Measurements from ENCODE around the gene EXT2.

Gene EXT2

GRCh38 chr11:44095506-44096359 is at the start of gene EXT2:
Gene EXT2 (plus strand): TSS chr11:44095678. CDS start chr11:44107713, 12,035 bp downstream.
- peak; percentile 90 for DNase-seq (ENCODE audit: low read depth)
- peak; percentile 85 for TF ChIP-seq CTCF (conservative IDR thresholded peaks at IDR 0.05; ENCODE audit: low read depth, low read length)
- peak within 1 kb of the TSS; percentile 79 for H3K4me3 ChIP-seq (ENCODE audit: low read depth, low read length)

DNA sequence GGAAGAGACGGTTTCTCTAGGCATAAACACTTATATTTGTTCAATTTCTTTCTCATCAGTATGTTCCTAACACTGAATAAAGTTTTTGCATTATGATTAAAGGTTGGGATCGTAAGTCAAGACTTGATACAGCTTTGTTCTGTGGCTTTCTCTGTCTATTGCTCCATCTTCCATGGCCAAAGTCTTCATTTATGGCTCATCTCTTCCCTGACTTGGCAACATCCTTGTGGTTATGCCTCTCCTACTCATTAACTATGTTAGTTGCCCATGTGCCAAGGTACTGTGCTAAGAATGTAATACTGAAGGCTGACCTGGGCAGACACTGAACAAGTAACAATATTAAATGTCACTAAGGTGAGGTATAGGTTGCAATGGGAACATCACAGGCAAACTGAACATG is 49.3 kb upstream of the EXT2 start:
- no peak for TF ChIP-seq CTCF (conservative IDR thresholded peaks at IDR 0.05; ENCODE audit: low read depth, low read length)
- no peak overlapping the region for H3K4me3 ChIP-seq (ENCODE audit: low read depth, low read length)
- no peak for DNase-seq (ENCODE audit: low read depth)

- DNase-seq (ENCODE audit: low read depth), result no peak
- no peak overlapping the region for H3K4me3 ChIP-seq (ENCODE audit: low read depth, low read length)
- no peak for TF ChIP-seq CTCF (conservative IDR thresholded peaks at IDR 0.05; ENCODE audit: low read depth, low read length)
Observed at GRCh38 chr11:44047298-44047697, 48.2 kb upstream of the EXT2 start.

DNA sequence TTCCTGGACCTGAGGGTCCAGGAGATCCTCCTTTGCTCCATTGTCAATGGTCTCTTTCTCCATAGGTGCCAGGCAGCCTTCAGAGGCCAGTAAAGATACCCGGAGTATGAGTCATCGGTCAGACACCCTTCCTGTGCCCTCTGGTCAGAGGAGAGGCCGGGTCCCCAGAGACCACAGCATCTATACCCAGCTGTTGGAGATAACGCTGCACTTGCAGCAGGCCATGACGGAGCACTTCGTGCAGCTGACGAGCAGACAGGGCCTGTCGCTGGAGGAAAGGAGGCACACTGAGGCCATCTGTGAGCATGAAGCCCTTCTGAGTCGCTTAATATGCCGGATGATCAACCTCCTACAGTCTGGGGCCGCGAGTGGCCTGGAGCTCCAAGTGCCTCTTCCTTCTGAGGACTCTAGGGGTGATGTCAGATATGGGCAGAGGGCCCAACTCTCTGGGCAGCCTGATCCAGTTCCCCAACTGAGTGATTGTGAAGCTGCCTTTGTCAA is 47.5 kb upstream of the EXT2 start, which contains the start of gene ACCSL:
TSS of gene ACCSL (plus strand) at position 51 of the 501 bp plus-strand sequence. CDS start at position 107, 56 bp downstream.
- TF ChIP-seq CTCF (conservative IDR thresholded peaks at IDR 0.05; ENCODE audit: low read depth, low read length), result no peak
- no peak within 1 kb of the TSS for H3K4me3 ChIP-seq (ENCODE audit: low read depth, low read length)
- DNase-seq (ENCODE audit: low read depth), result no peak

DNA sequence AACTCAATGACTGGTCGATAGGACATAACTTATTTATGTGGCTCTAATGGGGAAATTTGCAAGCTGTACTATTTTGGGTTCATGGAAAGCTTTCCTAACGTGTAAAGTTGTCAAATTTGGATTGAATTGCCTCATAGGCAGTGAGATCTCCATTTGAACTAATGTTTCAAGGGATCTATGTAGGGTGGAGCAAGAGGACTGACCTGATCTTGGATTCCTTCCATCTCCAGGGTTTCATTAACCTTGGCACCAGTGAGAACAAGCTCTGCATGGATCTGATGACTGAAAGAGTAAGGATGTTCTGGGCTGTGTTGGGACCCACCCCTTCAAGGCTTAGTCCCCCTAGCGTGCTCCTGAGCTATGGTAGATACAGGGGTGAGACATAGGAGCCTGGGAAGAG is 45.6 kb upstream of the EXT2 start:
- DNase-seq (ENCODE audit: low read depth), result no peak
- no peak for TF ChIP-seq CTCF (conservative IDR thresholded peaks at IDR 0.05; ENCODE audit: low read depth, low read length)
- H3K4me3 ChIP-seq (ENCODE audit: low read depth, low read length), result no peak overlapping the region

GRCh38 chr11:44051171-44051570 is 44.3 kb upstream of the EXT2 start:
- H3K4me3 ChIP-seq (ENCODE audit: low read depth, low read length), result no peak overlapping the region
- TF ChIP-seq CTCF (conservative IDR thresholded peaks at IDR 0.05; ENCODE audit: low read depth, low read length), result no peak
- DNase-seq (ENCODE audit: low read depth), result no peak

All from choroid plexus epithelial cell (primary cell).